ENCODE data around the gene DBX1.

DNA sequence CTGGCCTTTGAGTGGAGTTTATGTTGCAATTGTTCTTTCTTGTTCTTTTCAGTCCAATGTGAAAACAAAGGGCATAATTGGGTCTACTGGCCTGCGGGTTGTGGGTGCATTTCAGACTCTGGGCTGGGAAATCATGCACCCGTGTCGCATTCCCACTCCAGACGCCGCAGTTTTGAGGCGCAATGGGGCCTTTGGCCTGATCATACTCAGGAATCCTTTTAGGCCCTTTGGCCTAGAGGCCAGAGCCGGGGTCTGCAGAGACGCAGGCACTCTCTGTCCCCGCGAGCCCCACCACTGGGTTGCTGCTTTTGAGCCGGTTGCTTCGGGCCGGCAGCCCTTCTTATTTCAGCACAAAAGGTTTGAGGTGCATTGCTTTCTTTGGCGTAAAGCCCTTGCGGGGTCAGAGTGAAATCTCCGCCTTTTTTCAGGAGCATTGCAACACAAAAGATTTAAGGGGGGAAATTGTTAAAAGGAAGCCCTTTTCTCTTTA is 48.4 kb upstream of the DBX1 start:
- TF ChIP-seq EZH2phosphoT487 (IDR thresholded peaks at IDR 0.05; ENCODE audit: unreplicated experiment) (no peak), REST (IDR thresholded peaks at IDR 0.05; ENCODE audit: unreplicated experiment) (no peak)
